K562 (cell line): ENCODE results near the gene CERS5. TPM values are rescaled to one million over a fixed set of nuclear protein-coding genes. Genes with fewer than 3 reads are reported as not detected.

ENCODE experiments used
- ATAC-seq: fragments of 200-7000 bp; cut with Tn5 transposase; 3 replicates; pipeline ENCODE4 v1.9.1; 2020; ENCODE audit warnings: moderate library complexity
- BruUV-seq: library from RNA; stranded (reverse); fragments of 400-500 nt; replicated peaks from 2 replicates; lab custom pipeline; 2021; lab: Mats Ljungman, UMichigan
- CTCF ChIA-PET: fragments of 300-600 bp; formaldehyde crosslinking; extraction: SDS; loops from one replicate; lab custom pipeline; 2021; ENCODE audit warnings: low intra/inter-chr PET ratio; lab: Yijun Ruan, JAX
- POLR2A ChIA-PET: fragments of 300-600, 350-650 bp; sonication (Branson Sonifier 250); formaldehyde crosslinking; extraction: SDS; loops from one replicate; lab custom pipeline; 2021; ENCODE audit warnings: antibody characterized with exemption, inconsistent platforms; lab: Yijun Ruan, JAX
- DNase-seq, 4 experiments: peaks; one replicate each; pipeline versions ENCODE4 v3.0.0 to v3.0.0-alpha.2; 2011 to 2018; ENCODE audit warnings: low spot score in 3 of 4, mixed read lengths in 3 of 4; ENCODE audit errors: extremely low read depth in 1 of 4
- FAIRE-seq: peaks from 2 replicates; lab custom pipeline; 2011; peaks lifted over from hg19 to GRCh38; lab: Jason Lieb, UNC
- H2AFZ ChIP-seq: 2 replicates; pipeline ENCODE4 v1.6.0; 2011; ENCODE audit warnings: low read depth, low read length, control low read depth, inconsistent platforms
- H3K27ac ChIP-seq: fragments of 200-600 bp; 3 replicates; pipeline ENCODE4 v1.8.0; 2011; ENCODE audit warnings: low read depth, mild to moderate bottlenecking, control low read depth, inconsistent platforms, low read length, moderate library complexity, mixed read lengths; ENCODE audit errors: extremely low read depth
- H3K27me3 ChIP-seq, 2 experiments: fragments of 300-600 bp in 1 of 2; 2 replicates in 1 of 2; 3 replicates in 1 of 2; pipeline versions ENCODE4 v1.6.0 to v1.8.0; 2011; ENCODE audit warnings: inconsistent platforms in 2 of 2, low read length in 2 of 2, mild to moderate bottlenecking in 1 of 2, mixed read lengths in 1 of 2, moderate library complexity in 1 of 2; ENCODE audit not compliant: control insufficient read depth in 2 of 2, insufficient read depth in 2 of 2
- H3K36me3 ChIP-seq: fragments of 300-600 bp; 3 replicates; pipeline ENCODE4 v1.8.0; 2011; ENCODE audit warnings: mild to moderate bottlenecking, low read length, inconsistent platforms; ENCODE audit not compliant: control insufficient read depth, insufficient read depth
- H3K4me1 ChIP-seq, 2 experiments: fragments of 200-600 bp in 1 of 2; replicated peaks in 1 of 2; 2 replicates in 1 of 2; 3 replicates in 1 of 2; pipeline versions ENCODE4 v1.5.1 to v1.8.0; 2011; ENCODE audit warnings: inconsistent platforms in 2 of 2, low read length in 2 of 2, mild to moderate bottlenecking in 1 of 2, mixed read lengths in 1 of 2, moderate library complexity in 1 of 2; ENCODE audit not compliant: control insufficient read depth in 2 of 2, insufficient read depth in 2 of 2
- H3K4me2 ChIP-seq: 2 replicates; pipeline ENCODE4 v1.6.1; 2011; ENCODE audit warnings: low read length, control low read depth, inconsistent platforms, mixed read lengths; ENCODE audit not compliant: insufficient read depth
- H3K4me3 ChIP-seq: fragments of 200-600 bp; sonication (generic), shearing (Covaris generic); 2 replicates; pipeline ENCODE4 v1.5.1; 2016; ENCODE audit warnings: control low read depth, inconsistent platforms
- H3K79me2 ChIP-seq: fragments of 200-600 bp; 3 replicates; pipeline ENCODE4 v1.8.0; 2011; ENCODE audit warnings: low read length, inconsistent platforms; ENCODE audit not compliant: control insufficient read depth, insufficient read depth
- H3K9ac ChIP-seq, 2 experiments: 2 replicates each; pipeline versions ENCODE4 v1.6.0 to v1.6.1; 2011; ENCODE audit warnings: low read depth in 2 of 2, low read length in 2 of 2, control low read depth in 1 of 2, inconsistent platforms in 1 of 2, mild to moderate bottlenecking in 1 of 2, mixed read lengths in 1 of 2; ENCODE audit not compliant: insufficient read depth in 1 of 2
- H3K9me1 ChIP-seq: one replicate; pipeline ENCODE4 v1.6.0; 2011; ENCODE audit warnings: inconsistent platforms, mild to moderate bottlenecking, low read length, moderate library complexity; ENCODE audit not compliant: control insufficient read depth, insufficient read depth
- H3K9me3 ChIP-seq: replicated peaks from 2 replicates; pipeline ENCODE4 v1.5.1; 2011; ENCODE audit warnings: low read depth, low read length, inconsistent platforms; ENCODE audit not compliant: control insufficient read depth, insufficient read depth
- H4K20me1 ChIP-seq: replicated peaks from 2 replicates; pipeline ENCODE4 v1.6.1; 2011; ENCODE audit warnings: low read length, inconsistent platforms, mixed read lengths; ENCODE audit not compliant: control insufficient read depth, insufficient read depth
- MEIS2 ChIP-seq: fragments of 450-650 bp; IDR thresholded peaks from 2 replicates; pipeline ENCODE4 v1.6.1; 2014; ENCODE audit warnings: mild to moderate bottlenecking; ENCODE audit not compliant: partially characterized antibody
- PYGO2 ChIP-seq: fragments of 450-650 bp; IDR thresholded peaks from 2 replicates; pipeline ENCODE4 v1.6.1; 2016; ENCODE audit warnings: mild to moderate bottlenecking, missing genetic modification characterization, moderate library complexity, missing compliant biosample characterization
- ZBTB2 ChIP-seq: fragments of 450-650 bp; IDR thresholded peaks from 2 replicates; pipeline ENCODE4 v1.6.1; 2016; ENCODE audit warnings: antibody characterized with exemption
- ZMIZ1 ChIP-seq, 2 experiments: fragments of 150-350 bp in 1 of 2; IDR thresholded peaks; 2 replicates each; pipeline ENCODE4 v1.6.1; 2012 to 2016; ENCODE audit warnings: low read depth in 2 of 2, low read length in 2 of 2, mild to moderate bottlenecking in 1 of 2, moderate library complexity in 1 of 2
- ZNF512 ChIP-seq: IDR thresholded peaks from 2 replicates; pipeline ENCODE4 v1.6.1; 2016; ENCODE audit warnings: missing genetic modification characterization, missing compliant biosample characterization
- WGBS: fragments of 100-300 bp; shearing (Covaris generic); methylation state at CpG from one replicate; pipeline ENCODE4 v1.1.6; 2016; ENCODE audit warnings: low coverage, mixed read lengths; ENCODE audit not compliant: insufficient coverage; ENCODE audit errors: missing lambda C conversion rate; 5-methylcytosine and 5-hydroxymethylcytosine counted together
- in situ Hi-C: fragments of 300-500 bp; cut with MboI; formaldehyde crosslinking; loops from 4 replicates; pipeline ENCODE4 v1.15.0; 2018; ENCODE audit warnings: inconsistent platforms, mixed read lengths
- intact Hi-C: fragments of 100-400 bp; cut with micrococcal nuclease; formaldehyde crosslinking; loops from 2 replicates; pipeline ENCODE4 v1.14.2; 2022
- polyA plus RNA-seq, 8 experiments: library from polyadenylated mRNA; depleted of rRNA in 4 of 8; stranded (reverse) in 5 of 8; unstranded in 3 of 8; fragments of >200 nt; fragmentation: Nextera tagmentation in 2 of 8; fragmentation: Illumina TruSeq in 1 of 8; extraction: Ambion mirVana in 2 of 8; extraction: Trizol in 1 of 8; gene quantifications; 2 replicates each; pipeline versions ENCODE4 v1.2.1 to v1.2.3, GENCODE V29; 2011 to 2014; ENCODE audit warnings: inconsistent platforms in 1 of 8, missing spikeins in 1 of 8
- total RNA-seq, 7 experiments: library from RNA; depleted of rRNA in 6 of 7; stranded (reverse); fragments of >200 nt in 6 of 7; fragmentation: Illumina TruSeq in 2 of 7; extraction: Trizol in 2 of 7; gene quantifications; 2 replicates each; pipeline versions ENCODE4 v1.2.1 to v1.2.3, GENCODE V29; 2011 to 2021; ENCODE audit warnings: low replicate concordance in 1 of 7
- TF ChIP-seq, protein P1 (sequence below): fragments of 450-650 bp; formaldehyde crosslinking; IDR thresholded peaks from 2 replicates; pipeline ENCODE4 v1.4.0; 2020; ENCODE audit warnings: mild to moderate bottlenecking, moderate library complexity
- TF ChIP-seq, protein P2 (sequence below), 2 experiments: IDR thresholded peaks in 1 of 2; conservative IDR thresholded peaks in 1 of 2; 2 replicates each; pipeline ENCODE4 v1.6.1; 2016; ENCODE audit warnings: low read depth in 2 of 2, mild to moderate bottlenecking in 1 of 2, missing compliant biosample characterization in 1 of 2, missing genetic modification characterization in 1 of 2, moderate library complexity in 1 of 2

The CERS5 gene
- total and polyA plus RNA-seq, 9 of the 15 experiments (the other 6 are each of a cell fraction or from before 2014, with no cell fraction given): 6.1 to 47.5 (median 17.8) TPM

DNA sequence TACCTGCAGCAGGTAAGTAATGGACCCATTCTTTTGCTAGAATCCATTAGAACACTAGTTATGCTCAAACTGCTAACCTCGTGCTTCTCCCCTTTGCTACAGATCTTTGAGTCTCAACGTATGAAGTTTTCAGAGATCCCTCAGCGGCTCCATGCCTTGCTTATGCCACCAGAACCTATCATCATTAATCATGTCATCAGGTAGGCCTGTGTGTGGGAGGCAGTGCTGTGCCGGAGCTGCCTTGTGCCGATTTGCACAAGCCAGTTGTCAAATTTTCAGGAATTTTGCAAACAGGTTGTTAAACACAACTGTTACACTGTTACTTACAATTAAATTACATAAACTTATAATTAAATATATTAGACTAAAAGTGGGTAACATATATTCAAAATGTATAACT is 76.8 kb downstream of the CERS5 start:
- Histone ChIP-seq H3K27ac (no peak overlapping the region), H3K9me3 (no peaks in the 10 kb centered on the region), H4K20me1 (peaks cover 5% of the 10 kb centered on the region), H3K27me3 (no peaks in the 10 kb centered on the region), H2AFZ (no peak overlapping the region), H3K4me2 (no peak overlapping the region), H3K9me1 (no peaks in the 10 kb centered on the region), H3K9ac (no peak overlapping the region), H3K36me3 (peaks cover 84% of the 10 kb centered on the region), H3K79me2 (peaks cover 7% of the 10 kb centered on the region), H3K4me3 (no peak overlapping the region), H3K4me1 (peaks cover 5 to 7% of the 10 kb centered on the region in 2 experiments; a peak in 3 of 5 replicates)
- CTCF ChIA-PET: no interaction called here
- TF ChIP-seq ZMIZ1 (IDR thresholded peaks at IDR 0.05; ENCODE audit: low read depth in 2 of 2, low read length in 2 of 2): no peak
- TF ChIP-seq, protein P1, sequence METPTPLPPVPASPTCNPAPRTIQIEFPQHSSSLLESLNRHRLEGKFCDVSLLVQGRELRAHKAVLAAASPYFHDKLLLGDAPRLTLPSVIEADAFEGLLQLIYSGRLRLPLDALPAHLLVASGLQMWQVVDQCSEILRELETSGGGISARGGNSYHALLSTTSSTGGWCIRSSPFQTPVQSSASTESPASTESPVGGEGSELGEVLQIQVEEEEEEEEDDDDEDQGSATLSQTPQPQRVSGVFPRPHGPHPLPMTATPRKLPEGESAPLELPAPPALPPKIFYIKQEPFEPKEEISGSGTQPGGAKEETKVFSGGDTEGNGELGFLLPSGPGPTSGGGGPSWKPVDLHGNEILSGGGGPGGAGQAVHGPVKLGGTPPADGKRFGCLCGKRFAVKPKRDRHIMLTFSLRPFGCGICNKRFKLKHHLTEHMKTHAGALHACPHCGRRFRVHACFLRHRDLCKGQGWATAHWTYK (CRISPR knock-in tag): no peak
- TF ChIP-seq ZNF512 (tag): no peak
- TF ChIP-seq MEIS2: peak; percentile 38
- no peak for TF ChIP-seq PYGO2
- TF ChIP-seq, protein P2, sequence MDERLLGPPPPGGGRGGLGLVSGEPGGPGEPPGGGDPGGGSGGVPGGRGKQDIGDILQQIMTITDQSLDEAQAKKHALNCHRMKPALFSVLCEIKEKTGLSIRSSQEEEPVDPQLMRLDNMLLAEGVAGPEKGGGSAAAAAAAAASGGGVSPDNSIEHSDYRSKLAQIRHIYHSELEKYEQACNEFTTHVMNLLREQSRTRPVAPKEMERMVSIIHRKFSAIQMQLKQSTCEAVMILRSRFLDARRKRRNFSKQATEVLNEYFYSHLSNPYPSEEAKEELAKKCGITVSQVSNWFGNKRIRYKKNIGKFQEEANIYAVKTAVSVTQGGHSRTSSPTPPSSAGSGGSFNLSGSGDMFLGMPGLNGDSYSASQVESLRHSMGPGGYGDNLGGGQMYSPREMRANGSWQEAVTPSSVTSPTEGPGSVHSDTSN (CRISPR knock-in tag; IDR thresholded peaks at IDR 0.05; ENCODE audit: low read depth): no peak
- TF ChIP-seq, protein P2 (tag; conservative IDR thresholded peaks at IDR 0.05; ENCODE audit: low read depth): peak; percentile 88
- TF ChIP-seq ZBTB2: no peak
- no peak for FAIRE-seq
- 93% methylated on average over 5 of the region's 5 CpGs for WGBS
- in situ Hi-C loops: no loop called here
- POLR2A ChIA-PET: interaction anchor here (1.3 to 1.7 kb wide), 2 partner anchors 14 to 20 kb away, joined by 3 to 5 read pairs; partner anchors contain the start of gene GPD1
- intact Hi-C loops: no loop called here
- ATAC-seq: no peak
- no peak for DNase-seq
- BruUV-seq: no TSS peak
